Neural cell (in vitro differentiated cells): ENCODE data around the gene ADAMTS17. TPM values are rescaled to one million over a fixed set of nuclear protein-coding genes. Genes with fewer than 3 reads are reported as not detected.

Source experiments
- H2AFZ ChIP-seq: fragments of 200-600, 300-800 bp; sonication (generic), shearing (Covaris generic); 2 replicates; pipeline ENCODE4 v1.6.0; 2014; ENCODE audit warnings: low read depth, mild to moderate bottlenecking, antibody characterized with exemption, low read length, moderate library complexity
- H3F3A ChIP-seq: fragments of 200-600 bp; shearing (Covaris generic); 2 replicates; pipeline ENCODE4 v1.6.1; 2016; ENCODE audit warnings: mild to moderate bottlenecking, moderate library complexity, mixed read lengths, antibody characterized with exemption, low read length; ENCODE audit not compliant: insufficient read depth, poor library complexity, severe bottlenecking
- H3K27ac ChIP-seq: fragments of 200-600, 300-800 bp; sonication (generic), shearing (Covaris generic); 2 replicates; pipeline ENCODE4 v1.5.1; 2014; ENCODE audit warnings: mild to moderate bottlenecking, low read length, moderate library complexity
- H3K27me3 ChIP-seq: fragments of 300-800, 200-600 bp; sonication (generic), shearing (Covaris generic); 2 replicates; pipeline ENCODE4 v1.6.0; 2014; ENCODE audit warnings: mild to moderate bottlenecking, low read depth, low read length, moderate library complexity; ENCODE audit not compliant: insufficient read depth
- H3K36me3 ChIP-seq: fragments of 300-800, 200-600 bp; sonication (generic), shearing (Covaris generic); 2 replicates; pipeline ENCODE4 v1.5.1; 2014; ENCODE audit warnings: mild to moderate bottlenecking, antibody characterized with exemption, low read length, moderate library complexity; ENCODE audit not compliant: insufficient read depth
- H3K4me2 ChIP-seq: fragments of 300-800, 200-600 bp; sonication (generic), shearing (Covaris generic); 2 replicates; pipeline ENCODE4 v1.6.0; 2014; ENCODE audit warnings: mild to moderate bottlenecking, low read length
- H3K4me3 ChIP-seq: fragments of 300-800, 200-600 bp; sonication (generic), shearing (Covaris generic); 2 replicates; pipeline ENCODE4 v1.5.1; 2014; ENCODE audit warnings: mild to moderate bottlenecking, low read length, moderate library complexity
- H3K79me2 ChIP-seq: fragments of 200-600 bp; shearing (Covaris generic); replicated peaks from 2 replicates; pipeline ENCODE4 v1.6.0; 2014; ENCODE audit warnings: mild to moderate bottlenecking, low read length, moderate library complexity; ENCODE audit not compliant: insufficient read depth
- H3K9ac ChIP-seq: fragments of 300-800, 200-600 bp; sonication (generic), shearing (Covaris generic); 2 replicates; pipeline ENCODE4 v1.6.1; 2016; ENCODE audit warnings: mild to moderate bottlenecking, low read length, mixed read lengths
- H3K9me2 ChIP-seq: fragments of 200-600 bp; shearing (Covaris generic); 2 replicates; pipeline ENCODE4 v1.6.1; 2016; ENCODE audit warnings: mild to moderate bottlenecking, low read length, mixed read lengths; ENCODE audit not compliant: insufficient read depth
- H3K9me3 ChIP-seq: fragments of 200-600, 300-800 bp; sonication (generic), shearing (Covaris generic); 2 replicates; pipeline ENCODE4 v1.6.1; 2016; ENCODE audit warnings: mild to moderate bottlenecking, mixed run types, low read length, moderate library complexity, mixed read lengths
- H4K20me1 ChIP-seq: fragments of 200-600 bp; shearing (Covaris generic); 2 replicates; pipeline ENCODE4 v1.6.1; 2016; ENCODE audit warnings: mild to moderate bottlenecking, mixed run types; ENCODE audit not compliant: insufficient read depth
- CTCF ChIP-seq: fragments of 450-650 bp; IDR thresholded peaks from 2 replicates; pipeline ENCODE4 v1.5.1; 2014; ENCODE audit warnings: antibody characterized with exemption, mild to moderate bottlenecking, moderate library complexity; ENCODE audit not compliant: poor library complexity, severe bottlenecking
- EP300 ChIP-seq: fragments of 450-650 bp; conservative IDR thresholded peaks from 2 replicates; pipeline ENCODE4 v1.6.1; 2014; ENCODE audit warnings: antibody characterized with exemption, mild to moderate bottlenecking, moderate library complexity; ENCODE audit not compliant: poor library complexity, severe bottlenecking
- EZH2 ChIP-seq: fragments of 200-600, 300-800 bp; shearing (Covaris generic), sonication (generic); IDR thresholded peaks from 2 replicates; pipeline ENCODE4 v1.6.1; 2014; ENCODE audit warnings: antibody characterized with exemption, low read length, borderline replicate concordance, mild to moderate bottlenecking; ENCODE audit not compliant: insufficient read depth, poor library complexity, severe bottlenecking
- MXI1 ChIP-seq: fragments of 450-650 bp; conservative IDR thresholded peaks from 2 replicates; pipeline ENCODE4 v1.6.1; 2014; ENCODE audit warnings: antibody characterized with exemption, mild to moderate bottlenecking; ENCODE audit not compliant: poor library complexity, severe bottlenecking
- POLR2AphosphoS5 ChIP-seq: IDR thresholded peaks from 2 replicates; pipeline ENCODE4 v1.6.1; 2012
- RAD21 ChIP-seq: fragments of 450-650 bp; conservative IDR thresholded peaks from 2 replicates; pipeline ENCODE4 v1.6.1; 2014; ENCODE audit warnings: antibody characterized with exemption, mild to moderate bottlenecking, moderate library complexity
- REST ChIP-seq: IDR thresholded peaks from 2 replicates; pipeline ENCODE4 v1.6.1; 2012; ENCODE audit warnings: borderline replicate concordance
- SMC3 ChIP-seq: fragments of 450-650 bp; conservative IDR thresholded peaks from 2 replicates; pipeline ENCODE4 v1.6.1; 2014; ENCODE audit warnings: antibody characterized with exemption, mild to moderate bottlenecking, moderate library complexity; ENCODE audit not compliant: poor library complexity
- TAF1 ChIP-seq: IDR thresholded peaks from 2 replicates; pipeline ENCODE4 v1.6.1; 2012; ENCODE audit warnings: low read depth
- polyA plus RNA-seq: library from polyadenylated mRNA; depleted of rRNA; stranded (reverse); fragments of >200 nt; gene quantifications from 2 replicates; pipeline ENCODE4 v1.2.3, GENCODE V29; 2014

ADAMTS17 gene
- polyA plus RNA-seq, 1 donor from 2014 or later = 0.04 TPM

GRCh38 chr15:99932676-99933402, 408.9 kb downstream of the ADAMTS17 start:
- H3K27me3 ChIP-seq = peaks cover 17% of the 10 kb centered on the region
- no peak overlapping the region for H3K4me2 ChIP-seq
- H3K79me2 ChIP-seq = no peaks in the 10 kb centered on the region
- H3K36me3 ChIP-seq = no peaks in the 10 kb centered on the region
- no peaks in the 10 kb centered on the region for H4K20me1 ChIP-seq
- no peak overlapping the region for H2AFZ ChIP-seq
- H3F3A ChIP-seq = no peaks in the 10 kb centered on the region
- H3K9me3 ChIP-seq = no peaks in the 10 kb centered on the region
- H3K27ac ChIP-seq = no peak overlapping the region
- no peak overlapping the region for H3K9ac ChIP-seq
- H3K4me3 ChIP-seq = no peak overlapping the region
- H3K9me2 ChIP-seq = no peaks in the 10 kb centered on the region
- TF ChIP-seq EZH2 = no peak
- no peak for TF ChIP-seq CTCF
- no peak for TF ChIP-seq SMC3
- TF ChIP-seq POLR2AphosphoS5 = no peak
- no peak for TF ChIP-seq RAD21
- TF ChIP-seq EP300 = no peak
- no peak for TF ChIP-seq TAF1
- TF ChIP-seq MXI1 = no peak
- no peak for TF ChIP-seq REST

- H3F3A ChIP-seq = no peaks in the 10 kb centered on the region
- no peak overlapping the region for H3K9ac ChIP-seq
- no peak for TF ChIP-seq REST
- no peaks in the 10 kb centered on the region for H3K9me2 ChIP-seq
- H3K36me3 ChIP-seq = no peaks in the 10 kb centered on the region
- H3K4me3 ChIP-seq = no peak overlapping the region
- H3K4me2 ChIP-seq = no peak overlapping the region
- no peak overlapping the region for H3K27ac ChIP-seq
- H2AFZ ChIP-seq = no peak overlapping the region
- peaks cover 17% of the 10 kb centered on the region for H3K27me3 ChIP-seq
- no peaks in the 10 kb centered on the region for H3K9me3 ChIP-seq
- H3K79me2 ChIP-seq = no peaks in the 10 kb centered on the region
- H4K20me1 ChIP-seq = no peaks in the 10 kb centered on the region
These were observed 409.8 kb downstream of the ADAMTS17 start for GRCh38 chr15:99931703-99932603.
